ENCODE measurements around the gene NAE1. TPM values are rescaled to one million over a fixed set of nuclear protein-coding genes. Genes with fewer than 3 reads are reported as not detected.

Gene NAE1
- total RNA-seq, 1 donor from 2014 or later, result 397 TPM

DNA sequence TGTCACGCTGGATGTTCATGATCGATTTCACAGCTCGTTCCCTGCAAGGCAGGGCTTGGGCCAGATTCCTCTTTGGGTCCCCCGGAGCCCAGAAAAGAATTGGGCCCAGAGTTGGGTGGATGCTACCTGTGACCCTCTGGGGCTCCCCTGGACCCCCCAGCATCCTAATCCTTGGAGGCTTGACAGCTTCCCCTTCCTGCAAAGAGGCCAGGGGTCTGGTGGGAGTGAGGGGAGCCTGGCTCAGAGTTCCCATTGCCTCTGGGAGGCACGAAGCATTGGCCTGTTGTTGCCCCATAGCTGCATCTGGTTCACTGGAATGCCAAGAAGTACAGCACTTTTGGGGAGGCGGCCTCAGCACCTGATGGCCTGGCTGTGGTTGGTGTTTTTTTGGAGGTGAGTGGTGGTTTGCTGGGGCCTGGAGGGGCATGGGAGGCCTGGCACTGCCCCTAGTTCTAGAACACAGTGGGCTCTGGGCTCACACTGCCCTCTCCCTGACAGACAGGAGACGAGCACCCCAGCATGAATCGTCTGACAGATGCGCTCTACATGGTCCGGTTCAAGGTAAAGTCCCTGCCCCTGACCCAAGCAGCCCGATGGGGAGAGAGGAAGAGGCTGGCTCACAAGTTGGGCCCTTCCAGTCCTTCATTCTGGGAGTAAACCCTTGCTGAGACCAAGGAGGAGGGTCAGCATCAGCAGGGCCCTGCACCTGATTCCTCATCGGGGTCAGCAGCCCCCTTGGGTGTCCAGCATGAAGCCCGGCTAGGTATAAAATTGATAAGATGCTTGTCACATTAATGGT lies 20.6 kb upstream of the NAE1 start:
- no peak for TF ChIP-seq EZH2 (IDR thresholded peaks at IDR 0.05)
- TF ChIP-seq EZH2phosphoT487 (IDR thresholded peaks at IDR 0.05), result no peak
- TF ChIP-seq, protein P1, sequence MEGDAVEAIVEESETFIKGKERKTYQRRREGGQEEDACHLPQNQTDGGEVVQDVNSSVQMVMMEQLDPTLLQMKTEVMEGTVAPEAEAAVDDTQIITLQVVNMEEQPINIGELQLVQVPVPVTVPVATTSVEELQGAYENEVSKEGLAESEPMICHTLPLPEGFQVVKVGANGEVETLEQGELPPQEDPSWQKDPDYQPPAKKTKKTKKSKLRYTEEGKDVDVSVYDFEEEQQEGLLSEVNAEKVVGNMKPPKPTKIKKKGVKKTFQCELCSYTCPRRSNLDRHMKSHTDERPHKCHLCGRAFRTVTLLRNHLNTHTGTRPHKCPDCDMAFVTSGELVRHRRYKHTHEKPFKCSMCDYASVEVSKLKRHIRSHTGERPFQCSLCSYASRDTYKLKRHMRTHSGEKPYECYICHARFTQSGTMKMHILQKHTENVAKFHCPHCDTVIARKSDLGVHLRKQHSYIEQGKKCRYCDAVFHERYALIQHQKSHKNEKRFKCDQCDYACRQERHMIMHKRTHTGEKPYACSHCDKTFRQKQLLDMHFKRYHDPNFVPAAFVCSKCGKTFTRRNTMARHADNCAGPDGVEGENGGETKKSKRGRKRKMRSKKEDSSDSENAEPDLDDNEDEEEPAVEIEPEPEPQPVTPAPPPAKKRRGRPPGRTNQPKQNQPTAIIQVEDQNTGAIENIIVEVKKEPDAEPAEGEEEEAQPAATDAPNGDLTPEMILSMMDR (IDR thresholded peaks at IDR 0.05), result no peak

DNA sequence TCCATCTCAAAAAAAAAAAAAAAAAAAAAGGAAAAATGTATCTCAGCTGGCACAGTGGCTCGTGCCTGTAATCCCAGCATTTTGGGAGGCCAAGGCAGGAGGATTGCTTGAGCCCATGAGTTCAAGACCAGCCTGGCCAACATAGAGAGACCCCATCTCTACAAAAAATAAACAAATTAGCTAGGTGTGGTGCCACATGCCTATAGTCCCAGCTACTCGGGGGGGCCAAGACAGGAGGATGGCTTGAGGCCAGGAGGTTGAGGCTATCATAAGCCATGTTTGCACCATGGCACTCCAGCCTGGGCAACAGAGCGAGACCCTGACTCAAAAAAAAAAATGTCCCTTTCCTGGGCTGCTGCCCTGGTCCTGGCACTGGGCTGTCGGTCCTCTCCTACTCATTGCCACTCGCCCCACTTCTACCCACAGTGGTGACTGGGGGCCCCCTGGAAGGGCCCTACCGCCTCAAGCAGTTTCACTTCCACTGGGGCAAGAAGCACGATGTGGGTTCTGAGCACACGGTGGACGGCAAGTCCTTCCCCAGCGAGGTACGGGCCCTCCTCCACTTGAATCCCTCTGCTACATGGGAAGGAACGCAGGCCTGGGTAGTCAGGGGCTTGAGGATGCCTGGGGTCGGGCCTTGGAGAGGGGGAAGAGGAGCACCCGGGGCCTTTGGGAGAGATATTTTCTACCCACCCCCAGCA lies 19.5 kb upstream of the NAE1 start:
- Histone ChIP-seq H3K4me1 (no peaks in the 10 kb centered on the region), H3K36me3 (no peaks in the 10 kb centered on the region), H3K4me3 (no peak overlapping the region), H2AFZ (replicated peaks) (no peak overlapping the region), H3K27ac (no peak overlapping the region), H3K4me2 (no peak overlapping the region), H4K20me1 (ENCODE audit: low read depth) (no peaks in the 10 kb centered on the region), H3K9ac (no peak overlapping the region), H3K27me3 (peaks cover 32% of the 10 kb centered on the region), H3K9me3 (ENCODE audit: low read depth) (no peaks in the 10 kb centered on the region), H3K79me2 (ENCODE audit: low read depth) (no peaks in the 10 kb centered on the region), H3F3A (ENCODE audit: low read depth) (no peaks in the 10 kb centered on the region)
- TF ChIP-seq EZH2phosphoT487 (IDR thresholded peaks at IDR 0.05), result no peak
- TF ChIP-seq, protein P1 (IDR thresholded peaks at IDR 0.05), result no peak
- no peak for TF ChIP-seq EZH2 (IDR thresholded peaks at IDR 0.05)
- Mint-ChIP-seq H3K27me3 (ENCODE audit: insufficient read depth, low read depth) (peaks cover 23% of the 10 kb centered on the region), H3K9me3 (no peaks in the 10 kb centered on the region), H3K4me1 (peaks cover 3% of the 10 kb centered on the region), H3K36me3 (no peaks in the 10 kb centered on the region), H3K4me3 (no peak overlapping the region), H3K27ac (no peak overlapping the region)
- DNase-seq (ENCODE audit: low spot score), result no peak

More for the DNA sequence above, 20.6 kb upstream of the NAE1 start:
- no peak overlapping the region for H3K27ac ChIP-seq
- no peaks in the 10 kb centered on the region for H3F3A ChIP-seq (ENCODE audit: low read depth)
- no peak overlapping the region for H3K4me3 ChIP-seq
- H2AFZ ChIP-seq (replicated peaks), result no peak overlapping the region
- no peaks in the 10 kb centered on the region for H3K9me3 ChIP-seq (ENCODE audit: low read depth)
- H3K36me3 ChIP-seq, result no peaks in the 10 kb centered on the region
- no peak overlapping the region for H3K27ac Mint-ChIP-seq
- no peaks in the 10 kb centered on the region for H3K4me1 Mint-ChIP-seq
- no peak overlapping the region for H3K9ac ChIP-seq
- H3K79me2 ChIP-seq (ENCODE audit: low read depth), result no peaks in the 10 kb centered on the region
- no peaks in the 10 kb centered on the region for H3K4me1 ChIP-seq
- no peaks in the 10 kb centered on the region for H3K36me3 Mint-ChIP-seq
- H4K20me1 ChIP-seq (ENCODE audit: low read depth), result no peaks in the 10 kb centered on the region
- H3K4me3 Mint-ChIP-seq, result no peak overlapping the region
- no peak overlapping the region for H3K4me2 ChIP-seq
- peaks cover 17% of the 10 kb centered on the region for H3K27me3 Mint-ChIP-seq (ENCODE audit: insufficient read depth, low read depth)
- no peaks in the 10 kb centered on the region for H3K9me3 Mint-ChIP-seq
- peaks cover 21% of the 10 kb centered on the region for H3K27me3 ChIP-seq
- DNase-seq (ENCODE audit: low spot score), result no peak

DNA sequence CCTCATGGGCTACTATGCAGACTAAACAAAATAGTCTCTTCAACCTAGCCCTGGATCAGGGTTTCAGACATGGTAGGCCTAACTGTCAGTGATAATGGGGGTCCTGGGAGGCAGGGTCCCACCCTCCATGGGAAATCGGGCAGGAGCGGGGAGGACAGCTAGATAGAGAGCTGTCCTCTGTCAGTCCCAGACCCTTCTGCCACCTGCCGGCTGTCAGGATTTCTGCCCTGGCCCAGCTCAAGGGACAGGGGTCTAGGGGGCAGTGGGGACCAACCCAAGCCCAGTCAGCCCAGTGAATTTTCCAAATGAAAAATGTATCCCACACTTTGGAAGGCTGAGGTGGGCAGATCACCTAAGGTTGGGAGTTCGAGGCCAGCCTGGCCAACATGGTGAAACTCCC lies 18.8 kb upstream of the NAE1 start:
- peaks cover 26% of the 10 kb centered on the region for H3K27me3 Mint-ChIP-seq (ENCODE audit: insufficient read depth, low read depth)
- TF ChIP-seq EZH2 (IDR thresholded peaks at IDR 0.05) (no peak), EZH2phosphoT487 (IDR thresholded peaks at IDR 0.05) (no peak)
- TF ChIP-seq, protein P1 (IDR thresholded peaks at IDR 0.05), result peak; percentile 24

More for the DNA sequence above, 18.8 kb upstream of the NAE1 start:
- Mint-ChIP-seq H3K27ac (no peak overlapping the region), H3K4me3 (no peak overlapping the region), H3K4me1 (peaks cover 3% of the 10 kb centered on the region), H3K9me3 (no peaks in the 10 kb centered on the region), H3K36me3 (no peaks in the 10 kb centered on the region)
- H3K9me3 ChIP-seq (ENCODE audit: low read depth), result no peaks in the 10 kb centered on the region
- H3K4me3 ChIP-seq, result no peak overlapping the region
- no peaks in the 10 kb centered on the region for H3K36me3 ChIP-seq
- H3K9ac ChIP-seq, result no peak overlapping the region
- no peaks in the 10 kb centered on the region for H3F3A ChIP-seq (ENCODE audit: low read depth)
- no peak overlapping the region for H2AFZ ChIP-seq (replicated peaks)
- H4K20me1 ChIP-seq (ENCODE audit: low read depth), result no peaks in the 10 kb centered on the region
- no peak overlapping the region for H3K27ac ChIP-seq
- H3K79me2 ChIP-seq (ENCODE audit: low read depth), result no peaks in the 10 kb centered on the region
- H3K27me3 ChIP-seq, result peaks cover 39% of the 10 kb centered on the region
- peaks cover 5% of the 10 kb centered on the region for H3K4me1 ChIP-seq
- no peak for DNase-seq (ENCODE audit: low spot score)
- H3K4me2 ChIP-seq, result no peak overlapping the region

Data from neural progenitor cell (in vitro differentiated cells).